Activated T-helper 9 cell treated with anti-CD3 and anti-CD28 coated beads, Interleukin-2, amount 50 U/mL, for 16 hours (primary cell): ENCODE results near the gene APOL1.
"Not testable (repeated sequence)": the region's sequence is repeated elsewhere in the genome, so short reads cannot be mapped to it uniquely, and the experiment has no call there.

ENCODE experiments used
- DNase-seq: peaks from one replicate; pipeline ENCODE4 v3.0.0-alpha.2; 2020; ENCODE audit warnings: low read depth

Gene APOL1

DNA sequence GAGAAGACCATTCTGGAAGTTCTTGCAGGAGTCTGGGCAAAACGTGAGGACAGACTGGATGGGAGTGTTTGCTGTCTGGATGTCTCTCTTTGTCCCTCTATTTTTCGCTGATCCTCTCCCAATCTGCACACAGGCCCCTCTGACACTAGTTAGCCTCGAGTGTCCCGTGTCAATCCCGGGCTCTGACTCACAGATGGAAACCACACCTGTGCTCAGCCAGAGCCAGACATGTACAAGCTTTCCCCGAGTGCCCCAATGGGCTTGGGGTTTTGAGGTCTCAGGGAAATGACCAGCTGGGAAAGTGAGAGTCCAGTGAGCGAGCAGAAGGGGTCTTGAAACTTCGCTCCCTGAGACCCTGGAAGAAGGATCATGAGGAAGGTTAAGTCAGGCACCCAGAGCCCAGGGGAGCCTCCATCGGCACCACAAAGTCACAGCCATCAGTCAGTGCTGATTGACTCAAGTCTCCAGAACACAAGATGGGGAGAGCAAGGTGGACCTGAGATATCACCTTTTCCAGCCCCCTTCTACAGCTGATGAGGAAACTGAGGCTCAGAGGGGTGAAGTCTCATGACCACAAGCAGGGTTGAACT is 27.5 kb upstream of the APOL1 start:
- no peak for DNase-seq

DNA sequence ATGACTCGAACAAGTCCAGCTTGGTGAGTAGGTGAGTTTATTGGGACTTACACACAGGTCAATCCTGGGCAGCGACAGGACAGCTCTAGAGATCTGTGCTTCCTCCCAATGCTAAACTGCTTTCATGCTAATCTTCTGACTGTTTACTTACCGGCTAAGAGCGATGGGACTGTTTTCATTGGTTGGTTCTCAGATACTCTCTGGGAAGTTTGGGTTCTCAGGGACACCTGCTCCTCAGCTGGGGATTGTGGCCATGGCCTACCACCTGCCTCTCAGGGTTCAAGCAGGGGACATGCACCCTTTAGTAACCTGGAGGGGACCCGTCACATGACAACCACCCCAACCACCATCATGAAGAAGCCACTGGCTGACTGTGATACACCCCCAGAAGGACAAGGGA is 26.7 kb upstream of the APOL1 start:
- DNase-seq, result no peak

DNA sequence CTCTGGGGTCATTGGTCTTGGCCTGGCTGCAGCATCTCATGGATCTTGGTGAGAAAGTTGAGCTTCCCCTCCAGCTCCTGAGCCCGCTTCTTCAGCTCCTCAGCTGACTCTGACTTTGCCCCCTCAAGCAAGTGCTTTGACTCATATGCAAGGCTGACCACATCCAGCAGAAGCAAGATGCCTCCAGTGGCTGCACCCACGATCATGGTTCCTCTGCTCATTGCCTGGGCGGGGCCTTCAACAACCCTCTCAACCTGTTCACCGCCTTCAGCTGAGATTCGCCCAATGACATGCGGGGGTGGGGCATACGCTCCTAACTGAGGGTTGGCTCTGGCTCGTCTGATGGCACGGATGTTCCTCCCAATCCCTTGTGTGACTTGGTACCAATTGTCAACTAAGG is 25.5 kb upstream of the APOL1 start:
- no peak for DNase-seq

DNA sequence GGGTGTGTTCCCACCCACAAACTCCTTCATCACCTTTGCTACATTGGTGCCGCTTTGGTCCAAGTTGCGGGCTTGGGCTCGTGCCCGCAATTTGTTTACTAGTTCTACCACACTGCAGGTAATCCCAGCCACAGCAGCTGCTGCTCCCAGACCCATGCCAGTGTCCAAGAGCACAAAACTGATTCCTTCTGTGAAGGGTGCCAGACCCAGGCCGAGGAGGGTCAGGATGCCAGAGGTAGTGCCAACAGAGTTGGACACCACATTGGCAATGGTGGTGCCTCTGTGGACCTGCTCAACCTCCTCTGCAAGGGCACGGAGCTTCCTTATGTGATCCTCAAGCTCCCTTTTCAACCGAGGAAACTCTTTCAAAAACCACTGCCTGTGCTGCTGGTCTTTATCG is 25.1 kb upstream of the APOL1 start:
- no peak for DNase-seq

DNA sequence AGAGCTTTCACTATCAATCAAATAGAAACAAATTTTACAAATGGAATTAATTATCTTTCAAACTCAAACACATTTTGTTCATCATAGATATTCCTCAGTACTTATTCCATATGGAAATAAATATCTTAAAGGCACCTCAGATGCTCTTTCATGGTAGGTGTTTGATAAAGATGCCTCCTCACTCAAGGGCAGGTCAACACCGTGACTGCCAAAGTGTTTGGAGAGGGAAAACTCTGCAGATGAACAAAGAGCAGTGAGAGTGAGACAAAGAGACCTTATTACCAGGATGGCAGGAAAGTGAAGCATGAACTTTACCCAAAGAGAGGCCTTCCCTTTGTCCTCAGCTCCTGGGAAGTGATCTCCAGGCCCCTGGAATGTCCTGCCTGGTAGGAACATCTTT is 24.6 kb upstream of the APOL1 start:
- DNase-seq, result not testable (repeated sequence)

DNA sequence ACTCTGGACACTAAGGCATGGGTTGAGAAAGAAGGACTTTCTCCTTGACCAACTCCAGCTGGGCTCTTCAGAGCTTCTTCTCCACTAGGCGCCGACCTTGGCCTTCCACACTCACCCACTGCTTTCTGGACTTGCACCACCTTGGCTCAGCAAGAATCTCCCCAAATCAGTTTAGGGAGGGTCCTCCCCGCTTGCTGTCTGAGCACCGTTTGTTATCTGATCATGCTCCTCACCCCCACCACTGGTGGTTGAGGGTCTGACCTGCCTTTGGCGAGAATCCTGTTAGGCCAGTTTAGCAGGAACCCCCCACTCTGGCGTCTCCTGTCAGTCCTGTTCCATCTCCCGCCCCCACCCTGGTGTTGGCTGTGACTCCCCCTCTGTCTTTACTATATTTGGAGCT is 24.0 kb upstream of the APOL1 start:
- DNase-seq, result no peak

DNA sequence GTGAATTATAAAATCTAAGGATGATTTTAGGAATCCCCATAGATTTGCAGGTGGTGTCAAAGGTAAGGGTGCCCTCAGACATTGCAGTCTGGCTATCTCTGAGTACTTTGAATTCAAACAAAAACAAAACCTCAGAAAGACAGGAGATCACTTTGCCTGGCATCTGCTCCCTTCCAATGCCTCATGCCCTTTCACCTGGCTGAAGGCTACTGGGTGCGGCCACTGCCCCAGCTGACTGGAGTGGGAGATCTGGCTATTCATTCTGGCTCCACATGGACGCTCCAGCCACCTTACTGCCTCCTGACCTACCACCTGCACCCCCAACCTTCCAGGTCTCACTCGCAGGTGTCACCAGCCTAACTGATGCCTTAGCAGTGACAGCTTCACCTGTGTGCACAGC is 23.3 kb upstream of the APOL1 start:
- DNase-seq, result not testable (repeated sequence)

DNA sequence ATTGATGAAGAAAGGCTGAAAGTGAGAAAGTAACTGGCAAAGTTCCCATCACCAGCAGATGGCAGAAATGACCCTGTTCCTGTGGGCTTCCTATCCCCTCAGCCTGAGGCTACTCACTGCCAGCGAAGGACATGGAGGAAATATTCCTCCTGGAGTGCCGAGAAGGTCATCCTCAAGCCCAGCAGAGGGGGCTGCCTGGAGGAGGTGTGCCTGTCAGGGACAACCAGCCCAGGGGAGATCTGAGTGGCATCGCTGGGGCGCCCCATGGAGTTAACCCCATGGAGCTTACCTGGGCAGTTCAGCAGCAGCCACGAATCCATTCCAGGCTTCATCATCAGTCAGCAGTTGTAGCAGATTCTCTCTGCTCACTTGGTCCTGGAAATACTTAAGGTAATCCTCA is 21.9 kb upstream of the APOL1 start:
- not testable (repeated sequence) for DNase-seq

DNA sequence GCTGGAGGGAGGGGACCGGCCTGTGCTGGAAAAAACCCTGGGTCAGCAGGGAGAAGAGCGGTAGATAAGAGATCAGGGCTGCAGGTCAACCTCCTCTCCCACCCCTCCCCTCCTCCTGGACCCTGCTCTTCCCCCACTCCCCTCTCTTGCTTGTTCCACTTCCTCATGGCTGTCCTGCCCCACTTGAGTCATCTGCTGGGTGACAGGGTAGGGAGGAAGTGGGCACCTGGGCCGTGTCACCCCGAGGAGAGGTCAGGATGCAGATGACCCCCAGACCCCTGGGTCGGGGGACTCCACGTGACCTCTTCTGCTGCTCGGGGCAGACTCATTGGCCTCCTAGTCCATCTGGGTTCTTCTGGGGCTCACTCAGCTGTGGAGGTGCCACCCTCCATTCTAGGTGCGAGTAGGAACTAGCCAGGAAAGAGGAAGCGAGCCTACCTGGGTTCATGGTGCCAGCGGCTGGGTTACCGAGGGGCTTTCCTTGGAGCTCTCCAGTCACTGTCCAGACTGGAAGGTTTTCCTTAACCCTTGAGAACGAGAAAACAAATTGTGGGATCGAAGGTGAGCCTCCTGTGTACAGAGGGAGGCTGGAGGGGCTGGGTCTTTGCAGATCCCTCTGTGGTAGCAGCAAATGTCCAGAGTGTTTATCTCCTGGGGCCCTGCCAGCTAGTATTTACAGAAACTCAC is 20.1 kb upstream of the APOL1 start:
- no peak for DNase-seq

DNA sequence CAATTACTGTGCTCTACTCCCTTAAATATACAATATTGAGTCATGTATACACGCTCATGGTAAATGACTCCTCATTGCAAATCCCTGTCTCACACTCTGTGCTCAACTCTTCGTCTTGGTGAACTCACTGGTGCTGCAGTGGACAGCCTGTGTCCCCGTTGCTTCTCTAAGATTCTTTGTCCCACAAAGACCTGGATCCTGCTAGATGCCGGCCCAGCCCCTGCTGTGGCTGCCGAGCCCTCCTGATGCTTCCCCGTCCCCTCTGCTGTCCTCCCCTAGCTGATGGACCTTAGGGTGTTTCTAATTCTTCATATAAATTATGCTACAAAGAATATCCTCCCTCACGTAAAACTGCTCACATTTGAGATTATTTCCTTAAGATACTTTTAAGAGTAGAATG is 19.1 kb upstream of the APOL1 start:
- no peak for DNase-seq

DNA sequence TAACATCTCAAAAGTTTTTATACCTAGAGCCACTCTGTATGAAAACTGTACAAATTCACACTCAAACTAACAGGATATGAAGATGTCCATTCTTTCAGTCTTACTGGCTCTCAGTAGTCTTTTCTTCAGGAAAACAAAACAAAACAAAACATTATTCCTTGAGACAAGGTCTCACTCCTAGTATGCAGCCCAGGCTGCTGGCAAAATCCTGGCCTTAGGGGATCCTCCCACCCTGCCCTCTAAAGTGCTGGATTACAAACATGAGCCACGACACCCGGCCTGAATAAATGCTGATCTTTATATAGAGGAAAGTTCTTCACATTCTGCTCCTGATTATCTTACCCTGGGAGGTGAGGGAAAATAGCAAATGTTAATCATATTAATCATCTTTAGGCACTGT is 18.7 kb upstream of the APOL1 start:
- DNase-seq, result no peak

DNA sequence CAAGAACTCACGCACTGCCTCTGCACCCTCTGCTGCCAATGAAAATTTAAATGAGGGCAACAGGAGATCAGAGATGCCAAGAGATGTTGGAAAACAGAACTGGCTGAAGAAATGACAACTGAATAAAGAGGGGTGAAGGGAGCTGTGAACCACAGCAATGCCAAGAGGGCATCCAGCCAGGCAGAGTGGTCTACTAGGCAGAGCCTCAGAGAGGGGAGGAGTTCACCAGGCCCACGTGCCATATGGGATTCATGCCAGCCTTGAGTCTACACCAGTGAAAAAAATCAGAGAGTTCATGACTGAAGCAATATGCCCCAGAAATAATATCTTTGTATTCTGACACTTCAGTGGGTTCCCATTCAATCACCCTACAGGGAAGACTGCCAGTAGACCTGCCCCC is 18.0 kb upstream of the APOL1 start:
- no peak for DNase-seq

DNA sequence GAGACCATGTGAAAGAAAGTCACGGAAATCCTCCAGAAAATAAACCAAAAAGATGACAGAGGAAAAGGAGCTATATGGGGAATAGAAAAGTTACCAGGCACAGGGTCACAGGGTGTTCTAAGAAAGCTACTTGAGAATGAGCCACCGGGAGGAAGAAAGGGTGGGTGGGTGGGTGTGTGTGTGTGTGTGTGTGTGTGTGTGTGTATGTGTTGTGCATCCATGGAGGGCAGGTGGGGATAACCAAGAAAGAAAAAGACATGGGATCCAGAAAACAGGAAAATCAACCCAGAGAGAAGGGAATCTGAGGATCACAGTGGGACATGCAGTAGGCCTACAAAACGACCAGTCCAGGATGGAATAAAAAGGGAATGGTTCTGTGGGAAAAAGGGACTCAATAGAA is 17.3 kb upstream of the APOL1 start:
- no peak for DNase-seq

DNA sequence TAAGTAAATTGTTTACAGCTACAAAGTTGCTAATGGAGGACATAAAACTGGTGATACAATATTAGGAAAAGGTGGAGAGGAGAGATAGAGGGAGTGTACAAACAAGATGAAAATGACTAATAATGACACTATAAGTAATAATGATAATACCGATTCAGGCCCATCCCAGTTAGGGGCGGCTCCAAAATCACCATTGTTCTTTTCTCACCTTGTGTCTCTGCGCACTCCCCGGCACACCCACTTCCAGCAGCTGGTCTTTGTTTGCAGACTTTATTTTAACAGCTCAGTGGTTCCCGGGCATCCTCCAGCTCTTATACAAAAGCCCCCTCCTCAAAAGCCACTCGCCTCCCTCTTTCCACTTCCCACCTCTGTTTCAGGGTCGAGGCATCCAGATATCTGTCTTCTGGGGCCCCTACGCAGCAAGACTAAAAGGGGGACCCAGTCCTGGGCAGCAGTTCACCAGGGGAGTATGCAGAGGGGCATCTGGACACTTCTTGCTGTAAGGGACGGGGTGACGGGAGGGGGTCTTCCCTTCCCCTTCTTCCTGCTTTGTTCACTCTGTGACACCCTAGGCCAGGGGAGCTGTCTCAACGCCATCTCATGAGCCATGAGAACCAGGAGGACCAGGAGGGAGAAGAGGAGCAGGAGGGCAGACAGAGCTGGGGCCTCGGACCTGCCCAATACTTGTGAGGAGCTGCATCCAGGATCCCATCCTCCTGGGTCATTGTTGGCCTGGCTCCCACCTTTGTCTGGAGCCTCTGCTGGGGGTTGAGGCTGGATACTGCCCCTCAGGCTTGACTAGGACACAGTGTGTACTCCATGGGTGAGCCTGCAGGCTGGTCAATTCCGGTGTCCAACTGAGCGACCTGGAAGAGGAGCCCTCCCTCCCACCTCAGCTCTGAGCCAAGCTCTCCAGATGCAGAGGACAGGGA is 16.3 kb upstream of the APOL1 start:
- DNase-seq, result no peak

DNA sequence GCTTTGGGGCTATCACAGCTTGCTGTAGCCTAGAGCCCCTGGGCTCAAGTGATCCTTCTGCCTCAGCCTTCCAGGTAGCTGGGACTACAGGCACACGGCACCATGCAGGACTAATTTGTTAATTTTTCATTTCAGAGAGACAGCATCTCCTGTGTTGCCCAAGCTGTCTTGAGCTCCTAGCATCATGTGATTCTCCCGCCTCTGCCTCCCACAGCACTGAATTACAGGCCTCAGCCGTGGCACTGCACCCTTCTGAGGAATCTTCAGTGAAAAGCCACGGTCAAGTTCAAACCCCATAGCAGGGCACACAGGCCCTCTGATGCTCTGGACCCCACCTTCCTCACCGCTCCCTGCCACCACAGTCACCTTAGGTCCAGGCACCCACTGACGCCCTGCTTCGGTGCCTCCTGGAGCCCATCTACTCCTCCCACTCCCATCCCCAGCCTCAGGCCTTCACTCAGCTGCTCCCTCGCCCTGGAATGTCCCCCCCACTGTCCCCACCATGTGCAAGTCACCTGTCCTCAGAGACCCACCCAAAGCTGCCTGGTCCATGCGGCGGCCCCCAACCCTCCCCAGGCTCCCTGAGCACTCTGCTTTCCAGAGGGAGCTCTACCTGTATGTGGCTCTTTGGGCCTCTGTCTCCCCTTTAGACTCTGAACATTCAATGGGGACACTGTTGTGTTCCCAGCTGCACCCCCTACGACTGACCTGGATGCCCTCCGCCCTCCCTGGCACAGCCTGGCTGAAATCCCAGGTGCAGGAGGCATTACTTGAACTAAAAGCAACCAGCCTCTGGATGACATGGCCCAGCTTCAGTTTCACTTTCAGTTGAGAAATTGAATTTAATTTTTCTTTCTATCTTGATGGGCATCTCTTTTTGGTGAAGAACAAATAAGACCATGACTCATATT is 15.2 kb upstream of the APOL1 start:
- no peak for DNase-seq

DNA sequence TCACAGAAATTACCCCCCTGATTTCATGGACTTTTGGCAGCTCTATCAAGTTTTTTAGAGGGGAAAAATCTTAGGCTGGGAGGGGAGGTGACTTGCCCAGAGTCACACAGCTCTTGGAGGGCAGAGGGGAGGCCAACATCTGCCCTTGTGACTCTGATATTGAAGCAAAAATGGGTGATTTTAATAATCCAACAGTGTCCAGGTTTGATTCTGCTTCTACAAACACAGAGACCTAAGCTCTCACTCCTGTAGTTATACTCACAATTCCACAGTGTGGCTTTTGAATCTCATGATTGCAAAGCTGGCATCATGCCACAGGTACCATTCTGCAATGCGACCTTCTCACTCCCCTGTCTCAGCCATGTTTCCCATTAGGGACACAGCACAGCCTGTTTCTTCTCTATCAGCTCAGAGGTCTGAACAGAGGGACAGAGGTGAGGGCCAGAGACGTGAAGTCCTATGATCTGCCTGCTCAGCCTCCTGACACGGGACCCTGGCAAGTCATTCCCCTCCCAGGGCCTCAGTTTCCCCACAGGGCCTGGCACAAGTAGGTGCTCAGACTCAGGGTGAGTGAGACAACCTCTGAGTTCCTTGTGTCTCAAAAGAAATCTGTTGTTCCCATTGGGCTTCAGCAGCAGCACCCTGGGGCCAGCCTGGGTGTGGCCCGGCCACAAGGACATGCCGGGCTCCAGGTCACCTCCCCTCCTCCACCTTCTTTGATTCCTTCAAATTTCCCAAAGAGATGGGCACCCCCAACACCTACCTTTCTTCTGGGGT is 14.4 kb upstream of the APOL1 start:
- no peak for DNase-seq

DNA sequence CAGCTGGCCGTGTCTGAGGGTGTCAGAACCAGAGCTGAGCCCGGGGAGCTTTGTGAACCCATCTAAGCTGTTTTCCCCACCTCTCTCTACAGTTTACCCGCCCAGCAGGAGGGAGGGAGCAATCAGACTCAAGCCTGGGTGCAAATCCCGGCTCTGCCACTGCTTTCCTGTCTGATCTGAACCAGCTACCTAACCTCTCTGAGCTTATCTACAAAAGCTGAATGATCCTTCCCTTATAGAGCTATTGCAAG is 13.9 kb upstream of the APOL1 start:
- no peak for DNase-seq

DNA sequence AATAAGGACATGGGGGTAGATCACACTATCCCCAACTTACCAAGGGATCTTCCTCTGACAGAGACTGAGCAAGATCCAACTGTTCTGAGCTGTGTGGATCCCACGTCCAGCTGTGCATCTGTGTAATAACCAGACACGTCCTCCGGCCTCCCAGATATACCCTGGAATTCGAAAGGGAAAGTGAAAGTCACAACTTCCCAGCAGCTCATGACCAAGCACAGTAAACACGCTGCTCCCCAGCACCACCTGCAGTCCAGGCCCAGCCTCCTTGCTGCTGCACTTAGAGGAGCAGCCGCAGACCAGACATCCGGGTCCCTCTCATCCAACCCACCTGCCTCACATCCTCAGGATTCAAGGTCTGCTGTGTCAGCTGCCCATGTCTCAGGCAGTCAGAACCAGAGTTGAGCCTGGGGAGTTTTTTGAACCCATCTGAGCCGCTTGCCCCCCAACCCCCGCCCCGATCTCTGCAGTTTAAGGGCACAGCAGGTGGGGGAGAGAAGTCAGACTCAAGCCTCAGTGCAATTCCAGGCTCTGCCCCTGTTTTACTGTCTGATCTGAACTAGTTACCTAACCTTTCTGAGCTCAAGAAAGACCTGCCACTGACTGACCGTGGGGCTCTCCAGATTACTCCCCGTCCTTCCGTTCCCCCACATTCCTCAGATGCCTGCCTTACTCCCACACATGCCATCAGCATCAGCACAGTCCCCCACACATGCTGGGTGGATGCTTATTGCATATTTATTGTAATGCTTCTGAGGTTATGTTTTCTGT is 13.3 kb upstream of the APOL1 start, which contains the start of gene APOL2:
TSS of gene APOL2 (minus strand) at position 127 of the 771 bp plus-strand sequence. CDS start 6,365 bp downstream, outside the sequence.
- peak; percentile 77 for DNase-seq

DNA sequence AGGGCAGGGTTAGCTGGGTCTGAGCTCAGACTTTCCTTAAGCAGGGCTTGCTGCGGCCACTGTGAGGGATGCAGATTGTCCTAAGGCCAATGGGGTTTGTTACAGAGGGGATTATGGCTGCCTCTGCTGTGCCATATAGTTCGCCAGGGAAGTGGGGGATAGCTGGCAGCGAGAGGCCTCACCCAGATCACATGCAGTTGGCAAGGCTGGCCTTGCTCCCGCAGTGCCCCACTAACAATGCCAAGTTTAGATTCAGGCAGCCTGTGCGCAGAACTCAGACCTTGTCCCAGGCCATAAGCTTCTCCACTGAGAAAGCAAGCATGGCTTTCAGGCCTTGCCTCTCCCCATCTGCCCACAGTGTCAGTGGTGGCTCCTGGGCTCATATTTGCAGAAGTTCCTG is 8.9 kb upstream of the APOL1 start:
- no peak for DNase-seq

DNA sequence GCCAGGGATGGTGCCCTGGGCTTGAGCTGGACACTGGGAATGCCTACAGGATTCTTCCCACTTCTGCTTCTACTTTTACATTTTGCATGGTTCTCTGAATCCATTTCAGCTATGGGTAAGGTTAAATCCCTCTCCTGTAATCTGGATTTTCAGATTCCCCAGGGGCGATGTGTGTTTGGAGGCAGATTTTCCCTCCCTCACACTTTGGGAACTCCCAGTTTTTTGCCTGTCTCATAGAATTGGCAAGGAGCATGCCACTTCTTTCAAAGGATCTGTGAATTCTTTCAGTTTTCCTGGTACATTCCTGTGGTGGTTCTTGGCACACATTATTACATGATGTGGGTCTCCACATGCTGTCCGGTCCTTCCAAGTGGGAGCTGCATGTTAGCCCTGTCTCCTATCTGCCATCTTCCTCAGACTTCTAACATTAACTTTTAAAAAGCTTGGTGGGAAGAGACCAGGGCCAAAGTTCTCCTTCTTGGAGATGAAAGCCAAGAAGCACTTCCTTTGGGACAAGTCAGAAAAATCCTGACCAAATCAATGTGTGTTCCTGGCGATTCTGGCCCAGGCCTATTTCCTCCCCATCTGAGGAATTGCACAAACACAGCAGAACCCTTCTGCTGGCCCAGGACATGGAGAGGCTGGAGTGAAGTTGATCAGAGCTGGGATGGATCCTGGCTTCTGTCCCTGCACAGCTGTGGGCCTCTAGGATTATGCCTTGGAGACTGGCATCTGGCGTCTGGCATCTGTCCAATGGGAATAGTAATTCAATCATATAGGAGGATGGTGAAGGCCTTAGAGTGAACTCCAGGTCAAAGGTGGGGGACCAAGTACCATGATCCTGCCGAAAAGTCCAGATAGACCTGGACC is 8.2 kb upstream of the APOL1 start:
- DNase-seq, result no peak
